Fibroblast of skin of left quadriceps (primary cell): ENCODE measurements around the gene RUSF1.
"Not testable (repeated sequence)": the region's sequence is repeated elsewhere in the genome, so short reads cannot be mapped to it uniquely, and the experiment has no call there.

Experiments used
- DNase-seq, 2 experiments: peaks; one replicate each; pipeline ENCODE4 v3.0.0-alpha.2; 2013; ENCODE audit warnings: low read depth in 2 of 2

RUSF1 gene

DNA sequence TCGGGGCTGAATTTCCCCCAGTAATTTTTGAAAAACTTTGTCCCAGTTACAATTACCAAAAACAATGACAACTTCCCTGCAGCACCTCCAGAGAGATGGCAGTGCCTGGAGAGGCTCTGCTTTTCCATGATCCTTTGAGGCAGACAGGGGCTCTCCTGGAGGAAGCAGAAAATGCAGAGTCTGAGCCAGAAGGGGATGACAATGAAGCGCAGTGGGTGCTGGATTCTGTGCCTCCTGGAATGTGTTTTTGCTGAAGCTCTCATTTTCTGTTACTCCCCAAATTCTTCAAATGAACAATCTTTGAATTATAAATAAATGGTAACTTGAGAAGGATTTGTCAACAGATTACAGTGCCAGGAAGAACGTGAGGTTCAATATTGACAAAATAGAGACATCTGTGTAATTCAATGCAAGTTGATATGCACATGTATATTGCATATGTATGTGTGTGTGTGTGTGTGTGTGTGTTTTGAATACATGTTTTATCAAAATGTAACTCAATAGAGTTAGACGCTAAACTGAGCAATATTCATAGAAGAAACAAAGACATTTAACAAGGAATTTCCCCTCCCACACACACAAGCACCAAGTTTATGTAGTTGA is 9.7 kb upstream of the RUSF1 start:
- DNase-seq: no peak

DNA sequence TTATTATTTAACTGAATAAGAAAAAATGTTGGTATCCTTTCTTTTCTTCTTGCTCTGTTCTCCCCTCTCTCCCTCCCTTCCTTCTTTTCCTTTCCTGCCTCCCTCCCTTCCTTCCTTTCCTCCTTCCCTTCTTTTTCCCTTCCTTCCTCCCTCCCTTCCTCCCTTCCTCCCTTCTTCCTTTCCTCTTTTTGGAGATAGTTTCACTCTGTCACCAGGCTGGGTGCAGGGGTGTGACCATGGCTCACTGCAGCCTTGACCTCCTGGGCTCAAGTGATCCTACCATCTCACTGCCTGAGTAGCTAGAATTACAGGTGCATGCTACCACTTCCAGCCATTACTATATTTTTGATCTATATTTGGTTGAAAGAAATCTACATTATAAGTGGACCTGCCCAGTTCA is 5.7 kb upstream of the RUSF1 start:
- DNase-seq: no peak

DNA sequence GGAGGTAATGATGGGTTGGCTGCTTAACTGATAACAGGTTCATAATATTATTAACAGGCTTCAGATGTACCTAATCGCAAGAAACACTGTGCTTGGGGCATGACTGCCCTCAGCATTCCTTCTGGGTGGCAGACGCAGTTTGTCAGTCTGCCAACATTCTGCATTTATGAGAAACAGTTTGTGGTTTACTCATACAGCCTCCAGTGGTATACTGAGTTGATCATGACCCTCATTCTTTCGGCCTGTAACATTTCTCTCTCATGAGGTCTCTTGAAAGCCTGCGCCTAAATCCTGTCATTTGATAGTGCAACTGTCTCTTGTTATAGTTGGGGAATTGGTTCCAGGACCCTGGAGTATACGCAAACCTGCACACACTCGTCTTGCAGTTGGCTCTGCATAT is 4.9 kb upstream of the RUSF1 start:
- DNase-seq: peak; percentile 42 to 45

DNA sequence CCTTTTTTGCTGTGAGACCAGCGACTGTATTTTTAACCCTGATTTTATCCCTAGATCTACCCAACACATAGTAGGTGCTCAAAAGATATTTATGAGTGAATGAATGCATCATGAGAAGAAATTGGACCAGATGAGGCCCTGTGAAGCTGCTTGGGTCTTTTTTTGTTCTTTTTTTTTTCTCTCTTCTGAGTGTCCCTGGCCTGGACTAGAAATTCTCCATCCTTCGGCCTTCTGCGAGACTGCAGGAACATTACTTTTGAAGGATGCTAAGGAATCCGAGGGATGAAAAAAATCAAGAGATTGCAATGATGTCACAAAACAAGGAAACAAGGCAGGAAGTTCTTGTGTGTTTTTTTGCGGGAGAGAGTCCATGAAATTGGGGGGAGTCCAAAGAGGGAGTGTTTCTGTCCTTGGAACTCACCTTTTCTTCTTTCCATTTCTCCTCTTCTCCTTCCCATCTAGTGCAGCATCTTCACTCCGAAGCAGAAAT is 560 bp upstream of the RUSF1 start:
- peak in 1 of 2 experiments; percentile 20 for DNase-seq

DNA sequence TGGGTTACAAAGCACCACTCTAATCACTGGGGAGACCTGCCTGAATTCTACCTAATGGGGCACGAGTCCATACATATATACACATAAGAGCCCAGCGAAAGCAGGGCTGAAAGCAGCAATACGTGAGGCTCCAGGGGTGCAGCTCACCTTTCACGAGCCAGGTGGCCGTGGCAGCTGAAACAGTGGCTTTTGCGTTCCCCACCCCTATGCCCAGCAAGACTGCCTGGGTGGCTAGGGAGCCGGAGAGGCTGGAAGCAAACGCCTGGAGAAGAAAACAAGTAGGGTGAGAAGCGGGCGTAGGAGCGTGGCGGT is 618 bp downstream of the RUSF1 start:
- no peak for DNase-seq

DNA sequence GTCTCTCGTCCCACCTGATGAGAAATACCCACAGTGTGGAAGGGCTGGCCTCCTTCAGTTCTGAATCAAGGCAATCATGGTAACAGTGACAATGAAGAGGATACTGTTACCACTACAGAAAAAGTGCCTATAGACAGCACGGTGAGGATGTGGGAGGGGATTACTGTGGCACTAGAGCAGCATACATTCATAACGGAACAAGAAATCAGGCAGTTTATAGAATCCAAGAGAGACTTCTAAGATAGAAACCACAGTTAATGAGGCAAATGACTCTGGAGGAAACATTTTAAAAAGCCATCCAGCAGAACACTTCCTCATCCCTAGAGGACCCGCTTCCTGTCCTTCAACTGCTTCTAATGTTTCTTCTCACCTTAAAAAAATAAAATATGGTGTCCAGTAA is 2.7 kb downstream of the RUSF1 start:
- DNase-seq: no peak

DNA sequence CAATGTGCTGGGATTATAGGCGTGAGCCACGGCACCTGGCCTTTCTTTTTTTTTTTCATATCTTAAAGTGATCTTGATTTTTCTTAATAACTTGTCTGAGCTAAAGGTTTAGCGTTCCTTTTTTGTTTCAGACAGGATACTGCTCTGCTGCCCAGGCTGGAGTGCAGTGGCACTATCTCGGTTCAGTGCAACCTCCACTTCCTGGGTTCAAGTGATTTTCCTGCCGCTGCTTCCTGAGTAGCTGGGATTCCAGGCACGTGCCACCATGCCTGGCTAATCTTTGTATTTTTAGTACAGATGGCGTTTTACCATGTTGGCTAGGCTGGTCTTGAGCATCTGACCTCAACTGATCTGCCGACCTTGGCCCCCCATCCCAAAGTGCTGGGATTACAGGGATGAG is 4.0 kb downstream of the RUSF1 start:
- no peak for DNase-seq

DNA sequence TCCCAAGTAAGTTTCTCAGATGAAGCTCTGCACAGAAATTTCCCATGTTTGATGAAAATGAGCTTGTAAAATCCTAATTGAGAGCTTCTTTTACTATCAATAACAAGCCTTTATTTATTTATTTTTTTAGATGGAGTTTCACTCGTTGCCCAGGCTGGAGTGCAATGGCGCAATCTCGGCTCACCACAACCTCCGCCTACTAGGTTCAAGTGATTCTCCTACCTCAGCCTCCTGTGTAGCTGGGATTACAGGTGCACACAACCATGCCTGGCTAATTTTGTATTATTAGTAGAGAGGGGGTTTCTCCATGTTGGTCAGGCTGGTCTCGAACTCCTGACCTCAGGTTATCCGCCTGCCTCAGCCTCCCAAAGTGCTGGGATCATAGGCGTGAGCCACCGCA is 4.6 kb downstream of the RUSF1 start:
- DNase-seq: not testable (repeated sequence)

DNA sequence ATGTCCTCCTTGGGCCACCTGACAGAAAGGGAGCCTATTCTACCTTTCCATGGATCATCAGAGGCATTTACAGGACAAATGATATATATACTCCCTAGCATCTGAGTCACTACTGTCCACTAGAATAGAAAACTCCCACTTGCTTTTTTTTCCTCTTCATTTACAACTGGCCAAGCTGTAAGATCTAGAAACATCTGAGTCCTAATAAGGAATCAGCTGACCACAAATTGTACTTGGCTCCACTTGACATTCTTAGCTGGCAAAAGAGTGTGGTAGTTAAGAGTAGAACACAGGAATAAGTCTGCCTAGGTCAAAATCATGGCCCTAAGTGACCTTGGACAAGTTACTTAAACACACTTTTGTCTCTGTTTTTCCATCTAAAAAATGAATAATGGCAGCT is 5.2 kb downstream of the RUSF1 start:
- no peak for DNase-seq

DNA sequence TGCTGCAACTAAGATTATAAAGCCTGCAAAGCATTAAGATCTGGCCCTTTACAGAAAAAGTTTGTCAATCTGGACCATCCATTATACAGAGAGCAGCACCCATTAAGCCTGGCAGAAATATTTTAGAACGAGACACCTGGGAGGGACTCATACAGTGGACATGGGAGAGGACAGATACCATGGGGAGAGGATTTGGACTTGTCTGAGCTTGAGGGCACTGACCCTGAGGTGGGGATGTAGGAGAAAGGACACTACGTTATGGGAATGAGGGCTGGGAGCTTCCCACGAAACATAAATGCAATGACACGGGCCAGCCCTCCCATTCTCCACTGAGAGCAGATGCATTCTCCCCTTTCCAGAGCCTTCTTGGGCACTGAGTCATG is 6.2 kb downstream of the RUSF1 start:
- no peak for DNase-seq

DNA sequence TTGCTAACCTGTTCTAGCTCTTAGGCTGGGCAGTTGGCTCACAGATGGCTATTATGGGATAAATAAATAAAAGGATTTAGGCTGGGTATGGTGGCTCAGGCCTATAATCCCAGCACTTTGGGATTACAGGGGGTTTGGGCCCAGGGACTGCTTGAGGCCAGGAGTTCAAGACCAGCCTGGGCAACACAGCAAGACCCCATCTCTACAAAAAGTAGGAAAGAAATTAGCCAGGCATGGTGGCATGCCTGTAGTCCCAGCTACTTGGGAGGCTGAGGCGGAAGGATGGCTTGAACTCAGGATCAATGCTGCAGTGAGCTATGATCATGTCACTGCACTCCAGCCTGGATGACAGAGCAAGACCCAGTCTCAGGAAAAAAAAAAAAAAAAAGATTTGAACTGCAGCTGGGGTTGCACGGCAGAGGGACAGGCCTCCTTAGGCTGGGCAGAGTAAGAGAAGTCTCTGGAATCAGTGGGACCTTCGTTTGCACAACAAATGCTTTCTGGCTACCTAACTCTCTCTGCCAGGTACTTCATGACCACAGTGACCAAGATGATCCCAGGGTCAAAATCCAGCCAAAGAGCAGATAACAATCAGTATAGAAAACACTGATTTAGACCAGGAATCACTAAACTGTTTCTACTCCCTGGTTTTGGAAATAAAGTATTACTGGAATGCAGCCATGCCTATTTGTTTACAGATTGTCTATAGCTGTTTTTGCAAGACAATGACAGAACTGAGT is 6.8 kb downstream of the RUSF1 start:
- no peak for DNase-seq

DNA sequence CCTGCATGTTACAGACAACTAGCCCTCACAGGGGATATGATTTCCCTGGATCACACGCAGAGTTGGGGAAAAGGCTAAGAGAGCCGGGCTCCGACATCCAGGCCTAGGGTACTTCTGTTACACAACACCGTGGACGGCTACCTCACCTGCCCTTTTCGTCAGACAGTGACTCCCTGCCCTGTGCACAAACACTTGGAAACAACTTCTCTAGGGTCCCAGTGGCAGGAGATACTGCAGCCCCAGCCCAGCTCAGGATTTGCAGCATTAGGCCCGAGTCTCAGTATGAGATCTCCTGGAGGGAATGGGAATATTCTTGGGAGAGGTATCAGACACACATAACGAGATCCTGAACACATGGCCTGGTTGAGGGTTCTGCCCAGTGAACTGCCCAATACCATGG is 8.3 kb downstream of the RUSF1 start:
- no peak for DNase-seq

DNA sequence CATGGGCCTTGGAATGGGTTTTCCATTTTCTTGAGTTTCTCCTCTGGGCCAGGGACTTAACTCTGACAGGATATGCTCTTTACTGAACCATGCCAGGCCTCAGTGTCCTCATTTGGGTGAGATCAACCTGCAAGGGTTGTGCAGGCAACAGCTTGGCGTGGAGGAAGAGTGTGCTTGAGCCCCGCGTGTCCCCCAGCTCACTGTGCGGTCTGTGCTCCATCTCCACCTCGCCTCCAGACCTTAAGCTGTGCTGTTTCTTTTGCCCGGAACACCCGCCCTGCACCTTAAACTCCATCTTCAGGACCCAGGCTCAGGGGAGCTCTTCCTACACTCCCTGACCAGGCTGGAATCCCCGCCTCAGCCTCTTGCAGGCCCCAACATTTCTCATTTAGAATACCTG is 9.7 kb downstream of the RUSF1 start:
- no peak for DNase-seq

DNA sequence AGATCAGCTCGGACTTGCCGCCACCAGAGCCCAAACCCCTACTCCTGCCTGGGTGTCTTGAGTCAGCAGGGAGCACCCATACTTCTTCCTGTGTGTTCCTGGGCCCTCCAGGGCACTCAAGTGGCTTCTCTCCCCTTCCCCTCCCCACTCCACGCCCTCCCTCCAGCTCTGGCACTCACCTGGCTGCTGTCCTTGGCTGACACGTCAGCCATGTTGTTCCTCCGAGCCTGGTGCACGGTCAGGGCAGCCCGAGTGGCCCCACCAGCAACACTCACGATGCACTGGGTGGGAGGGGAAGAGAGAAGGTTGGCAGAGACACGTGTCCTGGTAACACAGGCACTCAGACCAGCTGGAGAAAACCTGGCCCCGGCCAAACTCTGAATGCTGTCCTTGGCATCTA is 11.5 kb downstream of the RUSF1 start:
- no peak for DNase-seq

DNA sequence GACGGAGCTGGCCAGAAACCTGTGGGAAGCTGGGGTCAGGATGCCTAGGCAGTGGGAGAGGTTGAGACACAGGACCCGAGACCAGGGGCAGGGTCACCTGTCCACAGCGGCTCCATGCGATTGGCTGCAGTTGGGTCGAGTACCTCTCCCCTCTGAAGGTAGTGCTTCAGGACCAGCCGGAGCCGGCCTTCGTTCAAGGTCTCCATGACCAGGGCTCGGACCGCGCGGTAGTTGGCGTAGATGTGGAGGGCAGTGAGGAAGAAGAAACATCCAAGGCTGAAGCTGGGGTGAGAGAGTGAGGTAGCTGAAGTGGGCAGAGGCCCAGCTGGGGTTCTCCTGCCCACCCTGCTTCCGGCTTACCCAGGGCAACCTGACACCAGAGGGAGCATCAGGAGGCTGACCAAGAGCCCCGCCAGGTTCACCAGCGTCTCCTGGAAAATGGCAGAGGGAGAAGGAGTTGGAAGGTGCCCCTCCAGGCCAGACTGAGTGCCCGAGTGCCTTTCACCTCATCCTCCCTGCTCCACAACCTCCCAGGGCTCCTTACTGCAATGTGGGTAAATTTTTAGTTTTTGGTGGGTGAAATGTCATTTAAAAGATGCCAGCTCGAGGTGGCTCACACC is 14.6 kb downstream of the RUSF1 start:
- no peak for DNase-seq

DNA sequence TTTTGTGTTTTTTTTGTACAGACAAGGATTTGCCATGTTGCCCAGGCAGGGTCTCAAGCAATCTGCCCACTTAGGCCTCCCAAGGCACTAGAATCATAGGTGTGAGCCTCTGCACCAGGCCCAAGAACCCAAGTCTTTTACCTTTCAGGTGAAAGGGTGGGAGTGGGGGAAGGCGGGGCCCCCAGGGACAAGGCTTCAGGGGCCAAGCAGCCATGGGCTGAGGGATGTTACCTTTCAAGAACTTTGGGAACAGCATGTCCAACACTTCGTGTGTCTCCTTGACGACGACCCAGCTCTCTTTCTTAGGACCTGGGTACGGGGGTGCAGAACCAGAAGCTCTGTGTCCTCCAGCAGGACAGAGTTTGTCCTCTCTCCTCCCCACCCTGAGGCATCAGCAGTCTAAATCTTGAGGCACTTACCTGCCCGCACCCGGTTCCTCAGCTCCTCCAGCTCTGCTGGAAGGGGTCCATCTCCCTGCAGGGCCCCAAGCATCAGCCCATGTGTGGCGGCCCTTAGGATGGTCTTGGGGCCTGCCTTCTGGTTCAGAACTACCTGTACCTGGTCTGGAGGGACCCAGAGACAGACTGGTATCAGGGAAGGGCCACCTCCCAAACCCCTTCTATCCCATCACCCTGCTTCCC is 16.3 kb downstream of the RUSF1 start:
- no peak for DNase-seq

DNA sequence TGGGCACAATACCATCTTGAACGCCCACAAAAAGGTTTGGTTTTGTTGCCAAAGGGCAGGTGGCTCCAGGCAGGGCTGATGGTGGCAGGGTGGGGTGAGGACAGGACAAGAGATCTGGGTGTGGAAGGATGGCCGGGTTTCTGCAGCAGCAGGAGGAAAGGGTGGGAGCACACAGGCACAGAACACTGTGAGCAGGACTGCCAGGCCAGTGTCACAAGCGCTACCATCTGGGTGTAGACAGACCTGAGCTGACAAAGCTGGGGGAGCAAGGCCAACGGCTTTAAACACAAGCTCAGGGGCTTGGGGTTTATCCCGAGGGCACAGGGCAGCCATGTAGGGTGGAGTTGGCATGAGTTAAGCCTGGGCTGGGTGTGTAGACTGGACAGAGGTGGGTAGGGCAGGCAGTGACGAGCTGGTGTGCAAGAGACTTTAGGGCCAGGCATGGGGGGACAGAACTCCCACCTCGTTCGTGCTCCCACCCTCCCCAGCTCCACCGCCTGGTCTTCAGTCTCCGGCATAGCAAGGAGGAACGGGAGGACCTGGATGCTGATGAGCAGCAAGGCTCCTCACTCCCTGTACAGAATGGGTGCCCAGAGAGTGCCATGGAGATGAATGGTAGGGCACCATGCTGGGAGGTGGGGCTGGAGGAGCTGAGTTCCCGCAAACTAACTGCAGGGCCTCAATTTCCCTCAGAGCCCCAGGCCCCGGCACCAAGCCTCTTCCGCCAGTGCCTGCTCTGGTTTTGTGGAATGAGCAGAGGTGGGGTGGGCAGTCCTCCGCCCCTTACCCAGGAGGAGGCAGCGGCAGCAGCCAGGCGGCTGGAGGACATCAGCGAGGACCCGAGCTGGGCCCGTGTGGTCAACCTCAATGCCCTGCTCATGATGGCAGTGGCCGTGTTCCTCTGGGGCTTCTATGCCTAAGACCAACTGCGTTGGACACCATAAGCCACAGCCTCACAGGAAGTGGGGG is 18.3 kb downstream of the RUSF1 start:
- DNase-seq: no peak

DNA sequence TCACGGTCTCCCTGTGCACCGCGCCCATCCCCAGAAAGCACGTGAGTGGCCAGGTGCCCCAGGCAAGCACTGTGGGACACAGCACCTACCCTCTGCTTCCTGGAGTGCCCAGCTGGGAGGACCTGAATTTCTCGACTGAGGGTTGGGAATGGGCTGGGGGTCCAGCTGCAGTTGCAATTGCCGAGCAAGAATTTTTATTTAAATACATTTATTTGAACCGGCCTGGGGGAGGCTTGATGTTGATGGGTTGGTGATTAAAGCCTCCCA is 19.0 kb downstream of the RUSF1 start:
- DNase-seq: no peak

DNA sequence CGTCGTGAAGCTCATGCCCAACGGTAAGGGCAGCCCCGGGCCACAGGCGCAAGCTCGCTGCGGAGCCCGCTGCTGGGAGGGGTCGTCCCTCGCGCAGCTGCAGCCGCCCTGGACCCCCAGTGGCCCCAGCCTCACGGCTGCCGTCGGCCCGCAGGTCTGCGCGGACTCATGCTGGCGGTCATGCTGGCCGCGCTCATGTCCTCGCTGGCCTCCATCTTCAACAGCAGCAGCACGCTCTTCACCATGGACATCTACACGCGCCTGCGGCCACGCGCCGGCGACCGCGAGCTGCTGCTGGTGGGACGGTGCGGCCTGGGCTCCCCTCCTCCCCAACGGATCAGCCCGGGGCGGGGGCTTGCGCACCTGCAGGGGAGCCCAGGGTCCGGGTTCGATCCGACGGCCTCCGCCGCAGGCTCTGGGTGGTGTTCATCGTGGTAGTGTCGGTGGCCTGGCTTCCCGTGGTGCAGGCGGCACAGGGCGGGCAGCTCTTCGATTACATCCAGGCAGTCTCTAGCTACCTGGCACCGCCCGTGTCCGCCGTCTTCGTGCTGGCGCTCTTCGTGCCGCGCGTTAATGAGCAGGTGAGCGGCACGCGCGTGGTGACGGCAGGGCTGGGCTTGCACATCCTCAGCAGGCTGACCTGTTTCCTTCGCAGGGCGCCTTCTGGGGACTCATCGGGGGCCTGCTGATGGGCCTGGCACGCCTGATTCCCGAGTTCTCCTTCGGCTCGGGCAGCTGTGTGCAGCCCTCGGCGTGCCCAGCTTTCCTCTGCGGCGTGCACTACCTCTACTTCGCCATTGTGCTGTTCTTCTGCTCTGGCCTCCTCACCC is 19.5 kb downstream of the RUSF1 start:
- DNase-seq: no peak

DNA sequence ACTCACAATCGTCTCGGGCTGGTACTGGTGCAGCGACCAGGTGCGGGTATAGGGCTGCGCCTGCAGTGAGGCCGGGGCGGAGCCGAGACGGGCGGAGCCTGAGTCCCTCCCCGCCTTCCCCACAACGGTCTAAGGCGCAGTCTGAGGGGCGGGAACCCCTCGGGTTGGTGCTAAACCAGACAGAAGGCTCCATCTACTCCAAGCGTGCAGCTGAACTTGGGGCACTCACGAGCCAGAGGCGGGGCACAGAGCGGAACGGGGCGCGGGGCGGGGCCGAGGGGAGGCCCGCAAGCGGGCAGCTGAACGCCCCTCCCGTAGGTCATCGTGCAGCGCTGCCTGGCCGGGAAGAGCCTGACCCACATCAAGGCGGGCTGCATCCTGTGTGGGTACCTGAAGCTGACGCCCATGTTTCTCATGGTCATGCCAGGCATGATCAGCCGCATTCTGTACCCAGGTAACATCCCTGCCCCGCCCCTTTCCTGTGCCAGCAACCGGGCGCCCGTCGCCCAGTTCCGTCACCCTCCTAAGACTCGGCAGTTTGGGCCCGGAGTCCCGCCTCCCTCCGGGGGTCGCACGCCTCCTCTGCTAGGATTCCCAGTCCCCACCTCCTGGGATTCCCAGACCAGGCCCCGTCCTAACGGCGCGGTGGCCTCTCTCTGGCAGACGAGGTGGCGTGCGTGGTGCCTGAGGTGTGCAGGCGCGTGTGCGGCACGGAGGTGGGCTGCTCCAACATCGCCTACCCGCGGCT is 20.3 kb downstream of the RUSF1 start:
- no peak for DNase-seq
